ENCODE data around the gene AK2. TPM values are rescaled to one million over a fixed set of nuclear protein-coding genes. Genes with fewer than 3 reads are reported as not detected.

The AK2 gene
- polyA plus RNA-seq, 3 donors, result 68.8 to 180 (median 162) TPM

DNA sequence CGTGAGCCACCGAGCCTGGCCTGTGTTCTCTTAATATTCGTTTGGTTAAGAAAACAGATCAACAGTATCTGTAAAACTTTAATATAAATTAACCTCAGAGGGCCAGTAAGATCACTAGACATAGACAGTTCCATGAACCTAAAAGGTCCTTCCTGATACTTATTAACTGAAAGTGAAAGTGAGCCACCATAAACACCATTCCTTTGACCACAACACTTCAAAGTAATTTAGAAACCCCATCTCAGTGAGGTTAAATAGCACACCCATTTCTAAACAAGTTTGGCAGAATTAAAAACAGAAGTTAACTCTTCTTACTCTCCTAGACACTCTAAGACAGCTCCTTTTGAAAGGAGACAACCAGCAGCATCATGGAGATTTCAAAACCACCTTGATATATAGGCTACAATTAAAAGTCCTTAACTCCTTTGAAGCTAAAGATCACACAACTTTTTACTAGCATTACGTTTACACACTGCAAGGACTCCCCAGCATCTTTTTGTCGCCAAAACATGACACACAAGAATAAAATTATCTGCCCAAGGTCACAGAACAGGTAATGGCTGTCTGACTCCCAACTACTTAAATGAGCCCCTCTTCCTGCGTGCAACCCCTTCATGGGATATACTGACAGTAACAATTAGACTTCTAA lies 74.3 kb downstream of the AK2 start:
- Histone ChIP-seq H3K9ac (ENCODE audit: insufficient read depth, low read length, poor library complexity, severe bottlenecking) (peak overlapping the region; percentile 32), H3K36me3 (replicated peaks in 1 of 2; ENCODE audit: control insufficient read depth in 1 of 2, insufficient read depth in 2 of 2, low read length in 2 of 2) (peaks cover 0 to 20% of the 10 kb centered on the region in 2 donors), H4K20me1 (ENCODE audit: insufficient read depth, low read length) (peaks cover 68% of the 10 kb centered on the region), H3K27ac (ENCODE audit: low read depth in 1 of 2, low read length in 2 of 2) (peak overlapping the region in 1 of 2 donors; percentile 78), H2AFZ (ENCODE audit: insufficient read depth, low read depth, low read length, poor library complexity, severe bottlenecking) (no peak overlapping the region), H3K79me2 (ENCODE audit: insufficient read depth, low read length) (peaks cover 68% of the 10 kb centered on the region), H3K27me3 (ENCODE audit: control insufficient read depth in 2 of 2, insufficient read depth in 2 of 2, low read length in 2 of 2) (no peaks in the 10 kb centered on the region), H3K4me2 (replicated peaks; ENCODE audit: extremely low read depth, low read length, poor library complexity, severe bottlenecking) (peak overlapping the region; percentile 85), H3K4me1 (ENCODE audit: control insufficient read depth in 1 of 2, insufficient read depth in 2 of 2, low read length in 2 of 2) (peaks cover 27 to 52% of the 10 kb centered on the region in 2 donors), H3K4me3 (replicated peaks in 1 of 3; ENCODE audit: low read depth in 2 of 3, low read length in 3 of 3) (peak overlapping the region; percentile 78 to 97 (median 86)), H3K9me3 (replicated peaks in 1 of 2; ENCODE audit: control insufficient read depth in 1 of 2, insufficient read depth in 1 of 2, low read length in 2 of 2) (no peaks in the 10 kb centered on the region)
- peak overlapping the region; percentile 93 to 96 for H3K4me3 Mint-ChIP-seq
- H3K9me3 Mint-ChIP-seq, result peaks cover 0 to 2% (median 0%) of the 10 kb centered on the region in 7 donors
- peaks cover 18 to 26% of the 10 kb centered on the region in 2 donors for H3K36me3 Mint-ChIP-seq
- peaks cover 51% of the 10 kb centered on the region for H3K4me1 Mint-ChIP-seq
- peak; percentile 45 to 70 (median 55) for DNase-seq
- peaks cover 0 to 3% (median 0%) of the 10 kb centered on the region in 3 donors for H3K27me3 Mint-ChIP-seq (ENCODE audit: low read depth in 3 of 3)
- no CpG with 5 or more reads among the region's 6 CpGs for WGBS (ENCODE audit: insufficient coverage)
- intact Hi-C loops (cut with micrococcal nuclease), result loop anchor here (2.0 to 5.0 kb wide), 3 partner anchors 30 to 75 kb away; partner anchors contain the start of gene AK2 (in 1 of the 2)
- TF ChIP-seq, protein P1, sequence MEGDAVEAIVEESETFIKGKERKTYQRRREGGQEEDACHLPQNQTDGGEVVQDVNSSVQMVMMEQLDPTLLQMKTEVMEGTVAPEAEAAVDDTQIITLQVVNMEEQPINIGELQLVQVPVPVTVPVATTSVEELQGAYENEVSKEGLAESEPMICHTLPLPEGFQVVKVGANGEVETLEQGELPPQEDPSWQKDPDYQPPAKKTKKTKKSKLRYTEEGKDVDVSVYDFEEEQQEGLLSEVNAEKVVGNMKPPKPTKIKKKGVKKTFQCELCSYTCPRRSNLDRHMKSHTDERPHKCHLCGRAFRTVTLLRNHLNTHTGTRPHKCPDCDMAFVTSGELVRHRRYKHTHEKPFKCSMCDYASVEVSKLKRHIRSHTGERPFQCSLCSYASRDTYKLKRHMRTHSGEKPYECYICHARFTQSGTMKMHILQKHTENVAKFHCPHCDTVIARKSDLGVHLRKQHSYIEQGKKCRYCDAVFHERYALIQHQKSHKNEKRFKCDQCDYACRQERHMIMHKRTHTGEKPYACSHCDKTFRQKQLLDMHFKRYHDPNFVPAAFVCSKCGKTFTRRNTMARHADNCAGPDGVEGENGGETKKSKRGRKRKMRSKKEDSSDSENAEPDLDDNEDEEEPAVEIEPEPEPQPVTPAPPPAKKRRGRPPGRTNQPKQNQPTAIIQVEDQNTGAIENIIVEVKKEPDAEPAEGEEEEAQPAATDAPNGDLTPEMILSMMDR (IDR thresholded peaks at IDR 0.05), result no peak
- H3K27ac Mint-ChIP-seq, result peak overlapping the region; percentile 75 to 90 (median 84)

DNA sequence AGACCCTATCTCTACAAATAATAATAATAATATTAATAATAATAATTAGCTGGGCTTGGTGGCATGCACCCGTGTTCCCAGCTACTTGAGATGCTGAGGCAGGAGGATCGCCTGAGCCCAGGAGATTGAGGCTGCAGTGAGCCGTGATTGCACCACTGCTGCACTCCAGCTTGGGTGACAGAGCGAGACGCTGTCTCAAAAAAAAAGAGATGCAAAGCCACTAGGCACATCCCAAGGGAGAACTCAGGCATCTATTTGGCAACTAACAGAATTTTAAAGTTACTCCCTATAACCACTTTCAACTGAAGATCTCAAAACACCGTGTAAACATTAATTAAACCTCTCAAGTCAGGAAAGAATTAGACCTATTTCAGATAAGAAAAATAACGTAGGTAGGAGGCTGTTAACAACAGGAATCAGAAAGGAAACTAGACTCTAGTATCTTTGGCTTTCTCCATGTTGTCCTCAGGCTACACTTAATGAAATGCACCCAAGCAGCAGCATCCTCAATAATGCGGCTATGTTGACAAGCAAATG lies 75.8 kb downstream of the AK2 start:
- Mint-ChIP-seq H3K4me1 (peaks cover 45% of the 10 kb centered on the region), H3K4me3 (peak overlapping the region in 1 of 2 donors; percentile 15), H3K9me3 (peaks cover 0 to 2% (median 0%) of the 10 kb centered on the region in 7 donors), H3K36me3 (peaks cover 23 to 37% of the 10 kb centered on the region in 2 donors), H3K27me3 (ENCODE audit: low read depth in 3 of 3) (peaks cover 0 to 3% (median 0%) of the 10 kb centered on the region in 3 donors), H3K27ac (peak overlapping the region in 2 of 7 donors; percentile 19 to 50)
- peaks cover 5 to 23% of the 10 kb centered on the region in 2 donors for H3K36me3 ChIP-seq (replicated peaks in 1 of 2; ENCODE audit: control insufficient read depth in 1 of 2, insufficient read depth in 2 of 2, low read length in 2 of 2)
- H3K4me1 ChIP-seq (ENCODE audit: control insufficient read depth in 1 of 2, insufficient read depth in 2 of 2, low read length in 2 of 2), result peaks cover 27 to 46% of the 10 kb centered on the region in 2 donors
- intact Hi-C loops (cut with micrococcal nuclease), result loop anchor here in 1 of 2 donors (5.0 kb wide), 2 partner anchors 46 to 76 kb away; partner anchors contain the start of gene AK2
- DNase-seq, result no peak
- TF ChIP-seq, protein P1 (IDR thresholded peaks at IDR 0.05), result no peak
- H3K4me3 ChIP-seq (replicated peaks in 1 of 3; ENCODE audit: low read depth in 2 of 3, low read length in 3 of 3), result peak overlapping the region in 1 of 3 experiments; percentile 15
- no peak overlapping the region for H3K9ac ChIP-seq (ENCODE audit: insufficient read depth, low read length, poor library complexity, severe bottlenecking)
- no peaks in the 10 kb centered on the region for H3K9me3 ChIP-seq (replicated peaks in 1 of 2; ENCODE audit: control insufficient read depth in 1 of 2, insufficient read depth in 1 of 2, low read length in 2 of 2)
- 91% methylated on average over 3 of the region's 8 CpGs for WGBS (ENCODE audit: insufficient coverage)
- H3K4me2 ChIP-seq (replicated peaks; ENCODE audit: extremely low read depth, low read length, poor library complexity, severe bottlenecking), result peak overlapping the region; percentile 85
- H2AFZ ChIP-seq (ENCODE audit: insufficient read depth, low read depth, low read length, poor library complexity, severe bottlenecking), result no peak overlapping the region
- no peaks in the 10 kb centered on the region for H3K27me3 ChIP-seq (ENCODE audit: control insufficient read depth in 2 of 2, insufficient read depth in 2 of 2, low read length in 2 of 2)
- no peak overlapping the region for H3K27ac ChIP-seq (ENCODE audit: low read depth in 1 of 2, low read length in 2 of 2)
- peaks cover 83% of the 10 kb centered on the region for H3K79me2 ChIP-seq (ENCODE audit: insufficient read depth, low read length)
- peaks cover 82% of the 10 kb centered on the region for H4K20me1 ChIP-seq (ENCODE audit: insufficient read depth, low read length)

Data from CD14-positive monocyte (primary cell).